ENCODE measurements around the gene TUBB8B. TPM values are rescaled to one million over a fixed set of nuclear protein-coding genes. Genes with fewer than 3 reads are reported as not detected.
"Not testable (repeated sequence)": the region's sequence is repeated elsewhere in the genome, so short reads cannot be mapped to it uniquely, and the experiment has no call there.

Gene TUBB8B
- 0.12 TPM for polyA plus RNA-seq (2013, experiment 1 of 2)
- polyA plus RNA-seq (2013, experiment 2 of 2): 0.15 TPM

DNA sequence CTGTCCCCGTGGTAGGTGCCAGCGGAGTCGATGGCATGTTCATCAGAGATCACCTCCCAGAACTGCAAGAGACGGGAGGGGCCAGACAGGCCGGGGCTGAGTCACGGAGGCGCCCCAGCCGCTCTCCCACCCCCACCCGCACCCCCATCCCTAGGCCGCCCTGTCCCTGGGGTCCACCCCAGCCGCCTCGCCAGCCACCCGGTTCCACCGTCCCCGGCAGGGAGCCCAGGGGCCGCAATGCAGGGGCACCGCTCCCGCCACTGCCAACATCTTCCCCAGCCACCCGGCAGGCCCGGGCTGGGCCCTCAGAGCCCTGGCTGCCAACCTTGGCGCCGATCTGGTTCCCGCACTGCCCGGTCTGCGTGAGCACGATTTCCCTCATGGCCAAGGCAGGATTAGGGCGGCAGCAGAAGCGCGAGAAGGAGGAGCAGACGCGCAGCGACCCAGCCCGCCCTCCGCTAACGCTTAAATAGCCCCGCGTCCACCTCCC is at the start of gene TUBB8B:
Gene TUBB8B (minus strand): TSS at position 440 of the 490 bp plus-strand sequence. CDS start 58 bp downstream, at position 382.
- not testable (repeated sequence) for H3K4me2 ChIP-seq (ENCODE audit: low read length, poor library complexity, severe bottlenecking); H4K8ac ChIP-seq (ENCODE audit: low read length); H3K18ac ChIP-seq (ENCODE audit: low read depth in 1 of 2, low read length in 2 of 2); H2AFZ ChIP-seq (ENCODE audit: low read depth, low read length); H2BK5ac ChIP-seq (ENCODE audit: low read depth, low read length, poor library complexity, severe bottlenecking); H3K9me3 ChIP-seq (ENCODE audit: control insufficient read depth, low read length); H3K9ac ChIP-seq (ENCODE audit: low read length); H3K36me3 ChIP-seq (ENCODE audit: control insufficient read depth in 1 of 2, insufficient read depth in 2 of 2, low read depth in 1 of 2, low read length in 2 of 2); H3K4me1 ChIP-seq (ENCODE audit: control insufficient read depth, insufficient read depth, low read depth, low read length); H3K23ac ChIP-seq (ENCODE audit: low read length in 2 of 2); H3K27ac ChIP-seq (ENCODE audit: low read length, poor library complexity, severe bottlenecking); H3K27me3 ChIP-seq (ENCODE audit: control insufficient read depth in 1 of 2, insufficient read depth in 1 of 2, low read length in 2 of 2); DNase-seq; H2BK12ac ChIP-seq (ENCODE audit: low read length in 2 of 2); H3K79me1 ChIP-seq (replicated peaks; ENCODE audit: low read length, poor library complexity, severe bottlenecking); H2BK120ac ChIP-seq (ENCODE audit: low read depth, low read length); H2BK15ac ChIP-seq (ENCODE audit: low read depth, poor library complexity, severe bottlenecking); H4K91ac ChIP-seq (ENCODE audit: low read length); H2AK5ac ChIP-seq (ENCODE audit: low read length, severe bottlenecking); H3K4me3 ChIP-seq (ENCODE audit: insufficient read depth in 1 of 2, low read depth in 1 of 2, low read length in 2 of 2); H3K4ac ChIP-seq (ENCODE audit: low read depth in 1 of 2, low read length in 2 of 2); H3K14ac ChIP-seq (ENCODE audit: low read length in 2 of 2)
- 82% methylated on average over 17 of the region's 37 CpGs for WGBS

DNA sequence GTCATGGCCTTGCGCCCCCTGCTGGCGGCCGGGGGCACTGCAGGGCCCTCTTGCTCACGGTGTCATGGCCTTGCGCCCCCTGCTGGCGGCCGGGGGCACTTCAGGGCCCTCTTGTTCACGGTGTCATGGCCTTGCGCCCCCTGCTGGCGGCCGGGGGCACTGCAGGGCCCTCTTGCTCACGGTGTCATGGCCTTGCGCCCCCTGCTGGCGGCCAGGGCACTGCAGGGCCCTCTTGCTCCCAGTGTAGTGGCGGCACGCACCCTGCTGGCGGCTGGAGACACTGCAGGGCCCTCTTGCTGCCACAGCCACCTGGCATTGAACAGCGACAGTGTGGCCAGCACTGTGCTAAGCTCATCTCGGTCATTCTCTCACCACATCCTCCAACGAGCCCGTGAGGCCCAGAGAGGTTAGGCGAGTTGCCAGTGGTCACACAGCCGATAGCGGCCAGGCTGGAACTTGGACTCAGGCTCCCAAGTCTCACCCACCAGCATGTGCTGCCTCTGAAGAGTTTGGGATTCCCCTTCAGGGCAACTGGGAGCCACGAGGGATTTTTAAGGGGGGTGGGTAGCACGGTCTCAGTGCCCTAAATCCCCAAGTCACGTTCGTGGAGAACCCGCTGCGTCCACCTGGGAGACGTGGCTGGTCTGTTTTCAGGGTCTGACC is 48.0 kb upstream of the TUBB8B start:
- not testable (repeated sequence) for H3K4me1 ChIP-seq (ENCODE audit: control insufficient read depth, insufficient read depth, low read depth, low read length); H3K27me3 ChIP-seq (ENCODE audit: control insufficient read depth in 1 of 2, insufficient read depth in 1 of 2, low read length in 2 of 2); H3K9me3 ChIP-seq (ENCODE audit: control insufficient read depth, low read length); H3K27ac ChIP-seq (ENCODE audit: low read length, poor library complexity, severe bottlenecking); H4K8ac ChIP-seq (ENCODE audit: low read length); DNase-seq; H3K18ac ChIP-seq (ENCODE audit: low read depth in 1 of 2, low read length in 2 of 2); H2BK5ac ChIP-seq (ENCODE audit: low read depth, low read length, poor library complexity, severe bottlenecking); H3K4me3 ChIP-seq (ENCODE audit: insufficient read depth in 1 of 2, low read depth in 1 of 2, low read length in 2 of 2); H3K4me2 ChIP-seq (ENCODE audit: low read length, poor library complexity, severe bottlenecking); H3K9ac ChIP-seq (ENCODE audit: low read length); H3K79me1 ChIP-seq (replicated peaks; ENCODE audit: low read length, poor library complexity, severe bottlenecking); H2BK15ac ChIP-seq (ENCODE audit: low read depth, poor library complexity, severe bottlenecking); H3K4ac ChIP-seq (ENCODE audit: low read depth in 1 of 2, low read length in 2 of 2); H4K91ac ChIP-seq (ENCODE audit: low read length); H2BK120ac ChIP-seq (ENCODE audit: low read depth, low read length); H3K14ac ChIP-seq (ENCODE audit: low read length in 2 of 2); H3K36me3 ChIP-seq (ENCODE audit: control insufficient read depth in 1 of 2, insufficient read depth in 2 of 2, low read depth in 1 of 2, low read length in 2 of 2); H3K23ac ChIP-seq (ENCODE audit: low read length in 2 of 2); H2AFZ ChIP-seq (ENCODE audit: low read depth, low read length); H2AK5ac ChIP-seq (ENCODE audit: low read length, severe bottlenecking); H2BK12ac ChIP-seq (ENCODE audit: low read length in 2 of 2)
- 100% methylated on average over 4 of the region's 31 CpGs for WGBS

DNA sequence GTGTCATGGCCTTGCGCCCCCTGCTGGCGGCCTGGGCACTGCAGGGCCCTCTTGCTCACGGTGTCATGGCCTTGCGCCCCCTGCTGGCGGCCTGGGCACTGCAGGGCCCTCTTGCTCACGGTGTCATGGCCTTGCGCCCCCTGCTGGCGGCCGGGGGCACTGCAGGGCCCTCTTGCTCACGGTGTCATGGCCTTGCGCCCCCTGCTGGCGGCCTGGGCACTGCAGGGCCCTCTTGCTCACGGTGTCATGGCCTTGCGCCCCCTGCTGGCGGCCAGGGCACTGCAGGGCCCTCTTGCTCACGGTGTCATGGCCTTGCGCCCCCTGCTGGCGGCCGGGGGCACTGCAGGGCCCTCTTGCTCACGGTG is 47.3 kb upstream of the TUBB8B start:
- H3K23ac ChIP-seq (ENCODE audit: low read length in 2 of 2); H3K36me3 ChIP-seq (ENCODE audit: control insufficient read depth in 1 of 2, insufficient read depth in 2 of 2, low read depth in 1 of 2, low read length in 2 of 2); H4K8ac ChIP-seq (ENCODE audit: low read length); H2AFZ ChIP-seq (ENCODE audit: low read depth, low read length); H3K18ac ChIP-seq (ENCODE audit: low read depth in 1 of 2, low read length in 2 of 2); H3K27ac ChIP-seq (ENCODE audit: low read length, poor library complexity, severe bottlenecking); H3K14ac ChIP-seq (ENCODE audit: low read length in 2 of 2); H2BK12ac ChIP-seq (ENCODE audit: low read length in 2 of 2); H3K4ac ChIP-seq (ENCODE audit: low read depth in 1 of 2, low read length in 2 of 2); H2BK15ac ChIP-seq (ENCODE audit: low read depth, poor library complexity, severe bottlenecking); H3K79me1 ChIP-seq (replicated peaks; ENCODE audit: low read length, poor library complexity, severe bottlenecking); H2BK120ac ChIP-seq (ENCODE audit: low read depth, low read length); H3K4me3 ChIP-seq (ENCODE audit: insufficient read depth in 1 of 2, low read depth in 1 of 2, low read length in 2 of 2); H3K4me2 ChIP-seq (ENCODE audit: low read length, poor library complexity, severe bottlenecking); H4K91ac ChIP-seq (ENCODE audit: low read length); H3K4me1 ChIP-seq (ENCODE audit: control insufficient read depth, insufficient read depth, low read depth, low read length); H2AK5ac ChIP-seq (ENCODE audit: low read length, severe bottlenecking); DNase-seq; H2BK5ac ChIP-seq (ENCODE audit: low read depth, low read length, poor library complexity, severe bottlenecking); H3K27me3 ChIP-seq (ENCODE audit: control insufficient read depth in 1 of 2, insufficient read depth in 1 of 2, low read length in 2 of 2); H3K9ac ChIP-seq (ENCODE audit: low read length); H3K9me3 ChIP-seq (ENCODE audit: control insufficient read depth, low read length): not testable (repeated sequence)
- WGBS: no CpG with 5 or more reads among the region's 20 CpGs

DNA sequence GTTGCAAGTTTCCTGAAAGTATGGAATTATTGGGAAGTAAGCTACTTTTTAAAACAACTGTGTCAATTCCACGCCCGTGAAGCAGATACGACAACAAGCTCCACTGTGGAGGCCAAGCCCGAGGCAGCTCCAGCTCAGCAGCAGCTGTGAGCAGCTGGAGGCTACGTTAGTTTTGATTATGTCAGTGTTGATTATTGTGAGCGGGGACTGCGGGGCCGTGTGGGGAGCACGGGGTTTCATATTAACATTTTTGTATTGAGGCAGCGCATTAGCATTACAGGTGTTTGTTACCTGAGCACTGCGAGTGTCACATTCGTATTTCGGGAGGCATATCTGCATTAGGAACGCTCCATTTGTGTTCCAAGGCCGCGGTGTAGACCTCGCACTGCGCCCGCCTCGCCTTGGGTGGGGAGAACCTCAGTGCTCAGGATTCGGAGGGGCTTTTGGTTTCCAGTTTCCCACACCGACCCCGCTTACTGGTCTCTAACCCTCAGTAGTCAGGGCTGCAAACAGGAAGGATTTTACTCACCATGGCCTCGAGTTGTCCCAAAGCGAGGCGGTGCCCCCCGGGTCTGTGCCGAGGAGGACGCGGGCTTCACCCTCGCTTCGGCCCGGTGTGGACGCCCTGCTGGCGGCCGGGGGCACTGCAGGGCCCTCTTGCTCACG is 46.8 kb upstream of the TUBB8B start:
- H3K23ac ChIP-seq (ENCODE audit: low read length in 2 of 2); H3K9me3 ChIP-seq (ENCODE audit: control insufficient read depth, low read length); H2AFZ ChIP-seq (ENCODE audit: low read depth, low read length); H3K4me2 ChIP-seq (ENCODE audit: low read length, poor library complexity, severe bottlenecking); H3K27me3 ChIP-seq (ENCODE audit: control insufficient read depth in 1 of 2, insufficient read depth in 1 of 2, low read length in 2 of 2); H3K36me3 ChIP-seq (ENCODE audit: control insufficient read depth in 1 of 2, insufficient read depth in 2 of 2, low read depth in 1 of 2, low read length in 2 of 2); H3K18ac ChIP-seq (ENCODE audit: low read depth in 1 of 2, low read length in 2 of 2); H2BK15ac ChIP-seq (ENCODE audit: low read depth, poor library complexity, severe bottlenecking); H3K14ac ChIP-seq (ENCODE audit: low read length in 2 of 2); H2BK12ac ChIP-seq (ENCODE audit: low read length in 2 of 2); H3K27ac ChIP-seq (ENCODE audit: low read length, poor library complexity, severe bottlenecking); H4K8ac ChIP-seq (ENCODE audit: low read length); H3K79me1 ChIP-seq (replicated peaks; ENCODE audit: low read length, poor library complexity, severe bottlenecking); H3K4me1 ChIP-seq (ENCODE audit: control insufficient read depth, insufficient read depth, low read depth, low read length); H2BK5ac ChIP-seq (ENCODE audit: low read depth, low read length, poor library complexity, severe bottlenecking); H2BK120ac ChIP-seq (ENCODE audit: low read depth, low read length); H3K9ac ChIP-seq (ENCODE audit: low read length); DNase-seq; H3K4ac ChIP-seq (ENCODE audit: low read depth in 1 of 2, low read length in 2 of 2); H3K4me3 ChIP-seq (ENCODE audit: insufficient read depth in 1 of 2, low read depth in 1 of 2, low read length in 2 of 2); H4K91ac ChIP-seq (ENCODE audit: low read length); H2AK5ac ChIP-seq (ENCODE audit: low read length, severe bottlenecking): not testable (repeated sequence)
- no CpG with 5 or more reads among the region's 37 CpGs for WGBS
